ENCODE measurements around the gene DENND4A.
"Not testable (repeated sequence)": the region's sequence is repeated elsewhere in the genome, so short reads cannot be mapped to it uniquely, and the experiment has no call there.

The DENND4A gene

GRCh38 chr15:65790694-65791334 is 1.3 kb downstream of the DENND4A start:
- H2AFZ ChIP-seq (ENCODE audit: low read depth, low read length), result peak overlapping the region; percentile 95
- peaks cover 13% of the 10 kb centered on the region for H3K4me1 ChIP-seq (ENCODE audit: insufficient read depth, low read length)
- H3K27me3 ChIP-seq (ENCODE audit: insufficient read depth, low read length), result no peaks in the 10 kb centered on the region
- H3K36me3 ChIP-seq (ENCODE audit: insufficient read depth, low read length), result no peaks in the 10 kb centered on the region
- H3K4me3 ChIP-seq (ENCODE audit: low read length), result peak overlapping the region; percentile 82
- H3K9me3 ChIP-seq (ENCODE audit: low read length), result no peaks in the 10 kb centered on the region

GRCh38 chr15:65789759-65790425 is 2.2 kb downstream of the DENND4A start:
- Histone ChIP-seq H2AFZ (ENCODE audit: low read depth, low read length) (no peak overlapping the region), H3K27me3 (ENCODE audit: insufficient read depth, low read length) (no peaks in the 10 kb centered on the region), H3K4me1 (ENCODE audit: insufficient read depth, low read length) (peaks cover 13% of the 10 kb centered on the region), H3K36me3 (ENCODE audit: insufficient read depth, low read length) (no peaks in the 10 kb centered on the region), H3K4me3 (ENCODE audit: low read length) (no peak overlapping the region), H3K9me3 (ENCODE audit: low read length) (no peaks in the 10 kb centered on the region)

DNA sequence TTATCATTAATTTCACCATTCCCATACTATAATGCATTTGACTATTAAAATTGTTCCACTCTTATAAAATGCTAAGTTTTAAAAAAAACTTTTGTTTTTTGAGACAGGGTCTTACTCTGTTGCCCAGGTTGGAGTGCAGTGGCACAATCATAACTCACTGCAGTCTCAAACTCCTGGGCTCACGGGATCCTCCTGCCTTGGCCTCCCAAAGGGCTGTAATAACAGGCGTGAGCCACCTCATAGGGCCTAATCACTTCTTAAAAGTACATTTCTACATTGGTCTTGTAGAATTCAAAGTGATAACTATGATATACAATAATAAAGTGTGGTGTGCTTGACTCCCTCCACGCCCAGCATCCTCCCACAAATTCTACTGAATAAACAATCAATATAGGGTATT is 3.0 kb downstream of the DENND4A start:
- peaks cover 13% of the 10 kb centered on the region for H3K4me1 ChIP-seq (ENCODE audit: insufficient read depth, low read length)
- no peaks in the 10 kb centered on the region for H3K27me3 ChIP-seq (ENCODE audit: insufficient read depth, low read length)
- peaks cover under 1% of the 10 kb centered on the region for H3K9me3 ChIP-seq (ENCODE audit: low read length)
- no peaks in the 10 kb centered on the region for H3K36me3 ChIP-seq (ENCODE audit: insufficient read depth, low read length)
- H3K4me3 ChIP-seq (ENCODE audit: low read length), result no peak overlapping the region
- H2AFZ ChIP-seq (ENCODE audit: low read depth, low read length), result no peak overlapping the region

DNA sequence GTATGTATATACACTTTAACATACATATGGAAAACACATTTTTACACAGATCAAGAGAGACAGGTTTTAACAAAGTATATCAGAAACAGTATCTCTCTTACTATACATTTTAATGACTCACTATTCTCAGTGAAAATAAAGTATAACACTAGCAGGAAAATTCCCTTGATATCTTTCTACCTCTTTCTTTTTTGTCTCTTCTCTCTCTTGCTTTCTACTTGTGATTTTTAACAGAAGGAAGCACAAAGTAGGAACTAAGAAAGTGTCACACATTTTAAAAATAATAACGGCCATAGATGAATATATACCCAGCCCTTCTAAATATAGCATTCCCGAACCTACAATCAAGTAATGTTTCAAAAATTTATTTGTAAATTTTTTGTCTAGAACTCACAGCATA is 4.8 kb downstream of the DENND4A start:
- H3K36me3 ChIP-seq (ENCODE audit: insufficient read depth, low read length), result no peaks in the 10 kb centered on the region
- no peaks in the 10 kb centered on the region for H3K27me3 ChIP-seq (ENCODE audit: insufficient read depth, low read length)
- no peak overlapping the region for H2AFZ ChIP-seq (ENCODE audit: low read depth, low read length)
- no peak overlapping the region for H3K4me3 ChIP-seq (ENCODE audit: low read length)
- H3K4me1 ChIP-seq (ENCODE audit: insufficient read depth, low read length), result peaks cover 13% of the 10 kb centered on the region
- H3K9me3 ChIP-seq (ENCODE audit: low read length), result peaks cover 4% of the 10 kb centered on the region

DNA sequence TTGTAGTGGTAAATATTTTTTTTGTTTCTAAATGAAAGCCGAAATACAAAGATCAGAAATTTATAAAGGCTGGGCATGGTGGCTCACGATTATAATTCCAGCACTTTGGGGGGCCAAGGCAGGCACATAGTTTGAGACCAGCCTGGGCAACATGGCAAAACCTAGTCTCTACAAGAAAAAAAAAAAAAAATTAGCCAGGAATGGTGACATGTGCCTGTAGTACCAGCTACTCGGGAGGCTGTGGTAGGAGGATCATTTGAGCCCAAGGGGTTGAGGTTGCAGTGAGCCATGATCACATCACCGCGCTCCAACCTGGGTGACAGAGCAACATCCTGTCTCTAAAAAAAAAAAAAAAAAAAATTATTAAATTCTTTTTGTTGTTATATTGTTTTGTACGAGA is 6.9 kb downstream of the DENND4A start:
- no peak overlapping the region for H2AFZ ChIP-seq (ENCODE audit: low read depth, low read length)
- peaks cover 6% of the 10 kb centered on the region for H3K4me1 ChIP-seq (ENCODE audit: insufficient read depth, low read length)
- no peaks in the 10 kb centered on the region for H3K36me3 ChIP-seq (ENCODE audit: insufficient read depth, low read length)
- H3K27me3 ChIP-seq (ENCODE audit: insufficient read depth, low read length), result no peaks in the 10 kb centered on the region
- no peak overlapping the region for H3K4me3 ChIP-seq (ENCODE audit: low read length)
- H3K9me3 ChIP-seq (ENCODE audit: low read length), result peaks cover 4% of the 10 kb centered on the region

DNA sequence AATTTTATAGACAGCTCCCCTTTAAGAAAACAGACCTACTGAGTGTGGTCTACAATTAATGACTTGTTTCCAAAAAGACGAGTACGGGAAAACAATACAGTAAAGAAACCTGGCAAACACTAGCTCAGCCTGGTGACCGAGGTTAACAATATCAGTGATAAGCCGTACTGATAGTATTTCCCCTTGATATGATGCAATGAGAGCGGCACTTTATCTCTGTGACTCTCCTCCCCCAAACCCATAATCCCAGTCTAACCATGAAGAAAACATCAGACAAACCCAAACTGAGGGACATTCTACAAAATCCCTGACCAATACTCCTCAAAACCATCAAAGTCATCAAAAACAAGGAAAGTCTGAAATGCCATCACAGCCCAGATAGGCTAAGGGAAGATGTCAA is 8.2 kb downstream of the DENND4A start:
- Histone ChIP-seq H3K36me3 (ENCODE audit: insufficient read depth, low read length) (no peaks in the 10 kb centered on the region), H3K9me3 (ENCODE audit: low read length) (peaks cover 4% of the 10 kb centered on the region), H3K4me3 (ENCODE audit: low read length) (no peak overlapping the region), H3K4me1 (ENCODE audit: insufficient read depth, low read length) (no peaks in the 10 kb centered on the region), H3K27me3 (ENCODE audit: insufficient read depth, low read length) (no peaks in the 10 kb centered on the region), H2AFZ (ENCODE audit: low read depth, low read length) (no peak overlapping the region)

DNA sequence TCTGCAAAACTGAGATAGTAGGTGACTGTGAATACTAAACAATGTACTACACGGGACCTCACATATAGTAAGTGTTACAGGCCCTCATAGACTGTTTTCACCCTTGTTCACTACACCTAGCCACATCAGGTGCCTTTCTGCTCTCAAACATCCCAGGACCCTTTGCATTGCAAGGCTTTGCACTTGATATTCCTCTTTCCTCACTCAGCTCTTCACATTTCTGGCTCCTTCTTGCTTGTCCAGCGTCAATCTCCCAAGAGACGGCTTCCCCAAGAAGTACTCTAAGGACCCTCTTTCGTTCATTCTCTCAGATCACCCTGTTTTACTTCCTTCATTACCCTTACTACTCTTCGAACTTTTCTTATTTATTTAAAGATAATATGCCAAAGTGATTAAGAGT is 10.0 kb downstream of the DENND4A start:
- Histone ChIP-seq H3K36me3 (ENCODE audit: insufficient read depth, low read length) (no peaks in the 10 kb centered on the region), H3K9me3 (ENCODE audit: low read length) (peaks cover 4% of the 10 kb centered on the region), H3K4me3 (ENCODE audit: low read length) (no peak overlapping the region), H2AFZ (ENCODE audit: low read depth, low read length) (no peak overlapping the region), H3K4me1 (ENCODE audit: insufficient read depth, low read length) (no peaks in the 10 kb centered on the region), H3K27me3 (ENCODE audit: insufficient read depth, low read length) (no peaks in the 10 kb centered on the region)

- H2AFZ ChIP-seq (ENCODE audit: low read depth, low read length); H3K27me3 ChIP-seq (ENCODE audit: insufficient read depth, low read length); H3K4me3 ChIP-seq (ENCODE audit: low read length); H3K9me3 ChIP-seq (ENCODE audit: low read length); H3K36me3 ChIP-seq (ENCODE audit: insufficient read depth, low read length); H3K4me1 ChIP-seq (ENCODE audit: insufficient read depth, low read length): not testable (repeated sequence)
Observed at GRCh38 chr15:65778701-65779100, 13.4 kb downstream of the DENND4A start.

DNA sequence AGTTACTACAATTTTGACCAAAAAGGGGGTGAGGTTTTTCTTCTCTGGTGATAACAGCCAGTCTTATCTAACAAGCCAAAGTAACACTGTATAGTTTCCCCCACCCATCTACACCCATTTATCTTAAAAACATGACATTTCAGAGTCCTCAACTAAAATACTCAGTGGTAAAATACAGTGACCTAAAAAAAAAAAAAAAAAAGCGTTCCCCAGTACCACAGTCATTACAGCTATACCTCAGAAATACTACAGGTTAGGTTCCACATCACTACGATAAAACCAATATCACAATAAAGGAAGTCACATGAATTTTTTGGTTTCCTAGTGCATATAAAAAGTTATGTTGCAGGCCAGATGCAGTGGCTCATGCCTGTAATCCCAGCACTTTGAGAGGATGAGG is 13.8 kb downstream of the DENND4A start:
- no peak overlapping the region for H2AFZ ChIP-seq (ENCODE audit: low read depth, low read length)
- no peaks in the 10 kb centered on the region for H3K9me3 ChIP-seq (ENCODE audit: low read length)
- H3K4me1 ChIP-seq (ENCODE audit: insufficient read depth, low read length), result no peaks in the 10 kb centered on the region
- H3K4me3 ChIP-seq (ENCODE audit: low read length), result no peak overlapping the region
- H3K36me3 ChIP-seq (ENCODE audit: insufficient read depth, low read length), result no peaks in the 10 kb centered on the region
- H3K27me3 ChIP-seq (ENCODE audit: insufficient read depth, low read length), result no peaks in the 10 kb centered on the region

GRCh38 chr15:65777843-65778242 is 14.2 kb downstream of the DENND4A start:
- H3K36me3 ChIP-seq (ENCODE audit: insufficient read depth, low read length), result no peaks in the 10 kb centered on the region
- no peaks in the 10 kb centered on the region for H3K9me3 ChIP-seq (ENCODE audit: low read length)
- no peak overlapping the region for H2AFZ ChIP-seq (ENCODE audit: low read depth, low read length)
- H3K27me3 ChIP-seq (ENCODE audit: insufficient read depth, low read length), result no peaks in the 10 kb centered on the region
- H3K4me1 ChIP-seq (ENCODE audit: insufficient read depth, low read length), result no peaks in the 10 kb centered on the region
- no peak overlapping the region for H3K4me3 ChIP-seq (ENCODE audit: low read length)

GRCh38 chr15:65777053-65777452 is 15.0 kb downstream of the DENND4A start:
- Histone ChIP-seq H3K9me3 (ENCODE audit: low read length) (no peaks in the 10 kb centered on the region), H3K4me3 (ENCODE audit: low read length) (no peak overlapping the region), H3K27me3 (ENCODE audit: insufficient read depth, low read length) (no peaks in the 10 kb centered on the region), H3K4me1 (ENCODE audit: insufficient read depth, low read length) (no peaks in the 10 kb centered on the region), H3K36me3 (ENCODE audit: insufficient read depth, low read length) (no peaks in the 10 kb centered on the region), H2AFZ (ENCODE audit: low read depth, low read length) (no peak overlapping the region)

GRCh38 chr15:65773386-65774111 is 18.5 kb downstream of the DENND4A start:
- no peaks in the 10 kb centered on the region for H3K9me3 ChIP-seq (ENCODE audit: low read length)
- no peaks in the 10 kb centered on the region for H3K27me3 ChIP-seq (ENCODE audit: insufficient read depth, low read length)
- no peak overlapping the region for H3K4me3 ChIP-seq (ENCODE audit: low read length)
- H3K4me1 ChIP-seq (ENCODE audit: insufficient read depth, low read length), result no peaks in the 10 kb centered on the region
- H3K36me3 ChIP-seq (ENCODE audit: insufficient read depth, low read length), result no peaks in the 10 kb centered on the region
- no peak overlapping the region for H2AFZ ChIP-seq (ENCODE audit: low read depth, low read length)

- Histone ChIP-seq H3K36me3 (ENCODE audit: insufficient read depth, low read length) (no peaks in the 10 kb centered on the region), H3K27me3 (ENCODE audit: insufficient read depth, low read length) (no peaks in the 10 kb centered on the region), H3K4me1 (ENCODE audit: insufficient read depth, low read length) (no peaks in the 10 kb centered on the region), H3K9me3 (ENCODE audit: low read length) (no peaks in the 10 kb centered on the region), H2AFZ (ENCODE audit: low read depth, low read length) (no peak overlapping the region), H3K4me3 (ENCODE audit: low read length) (no peak overlapping the region)
Observed at GRCh38 chr15:65772930-65773329, 19.2 kb downstream of the DENND4A start.
